GM19324 (cell line): ENCODE measurements around the gene PCCA.
"Not testable (repeated sequence)": the region's sequence is repeated elsewhere in the genome, so short reads cannot be mapped to it uniquely, and the experiment has no call there.

Experiments used
- ATAC-seq: cut with Tn5 transposase; IDR thresholded peaks from one replicate; pipeline ENCODE4 v1.9.1; 2021; ENCODE audit warnings: mild to moderate bottlenecking, moderate library complexity; ENCODE audit not compliant: unreplicated experiment, low FRiP score

PCCA gene

GRCh38 chr13:100515410-100515800 lies 426.5 kb downstream of the PCCA start:
- no peak for ATAC-seq

GRCh38 chr13:100517135-100517534 lies 428.2 kb downstream of the PCCA start:
- no peak for ATAC-seq

GRCh38 chr13:100517728-100518127 lies 428.8 kb downstream of the PCCA start:
- no peak for ATAC-seq

- ATAC-seq: no peak
Measured at GRCh38 chr13:100518394-100519062, 429.6 kb downstream of the PCCA start.

GRCh38 chr13:100519626-100520025 lies 430.7 kb downstream of the PCCA start:
- ATAC-seq: no peak

- ATAC-seq: no peak
Measured at GRCh38 chr13:100520936-100521850, 432.3 kb downstream of the PCCA start.

- no peak for ATAC-seq
Measured at GRCh38 chr13:100521851-100522617, 433.1 kb downstream of the PCCA start.

GRCh38 chr13:100522618-100523309 lies 433.9 kb downstream of the PCCA start:
- no peak for ATAC-seq

- ATAC-seq: no peak
Measured at GRCh38 chr13:100523411-100523810, 434.5 kb downstream of the PCCA start.

- no peak for ATAC-seq
Measured at GRCh38 chr13:100523981-100524386, 435.1 kb downstream of the PCCA start.

- ATAC-seq: not testable (repeated sequence)
Measured at GRCh38 chr13:100524688-100525087, 435.8 kb downstream of the PCCA start.

- ATAC-seq: no peak
Measured at GRCh38 chr13:100525453-100526317, 436.8 kb downstream of the PCCA start.

GRCh38 chr13:100526318-100527000 lies 437.6 kb downstream of the PCCA start:
- ATAC-seq: no peak

GRCh38 chr13:100527644-100528043 lies 438.8 kb downstream of the PCCA start:
- ATAC-seq: no peak

GRCh38 chr13:100528353-100528752 lies 439.5 kb downstream of the PCCA start:
- ATAC-seq: no peak

GRCh38 chr13:100528820-100529219 lies 439.9 kb downstream of the PCCA start:
- no peak for ATAC-seq

- ATAC-seq: no peak
Measured at GRCh38 chr13:100529666-100530377, 440.9 kb downstream of the PCCA start.

- no peak for ATAC-seq
Measured at GRCh38 chr13:100530671-100531213, 441.8 kb downstream of the PCCA start.
